ENCODE results near the gene FAM50B.

The FAM50B gene

GRCh38 chr6:3899061-3899460 lies 49.9 kb downstream of the FAM50B start:
- no peak for DNase-seq

GRCh38 chr6:3899970-3900439 lies 50.8 kb downstream of the FAM50B start:
- no peak for DNase-seq
